Tibial nerve (tissue), 4 donors: ENCODE results near the gene MROH7. TPM values are rescaled to one million over a fixed set of nuclear protein-coding genes. Genes with fewer than 3 reads are reported as not detected.
"Not testable (repeated sequence)": the region's sequence is repeated elsewhere in the genome, so short reads cannot be mapped to it uniquely, and the experiment has no call there.

Experiments
- DNase-seq, 2 donors: peaks; one replicate each; pipeline ENCODE4 v3.0.0-alpha.2; 2019; ENCODE audit warnings: low spot score in 2 of 2
- H3K27ac ChIP-seq, 4 donors: fragments of 200-600 bp; sonication (generic) in 3 of 4; one replicate each; pipeline ENCODE4 v1.5.1; 2017 to 2019; ENCODE audit warnings: mild to moderate bottlenecking in 1 of 4
- H3K27me3 ChIP-seq, 2 donors: fragments of 200-600 bp; sonication (generic) in 1 of 2; one replicate each; pipeline versions ENCODE4 v1.5.1 to v1.6.0; 2017 to 2019
- H3K36me3 ChIP-seq, 3 donors: fragments of 200-600 bp; sonication (generic); one replicate each; pipeline ENCODE4 v1.5.1; 2018 to 2019
- H3K4me1 ChIP-seq, 4 donors: fragments of 200-600 bp; sonication (generic) in 3 of 4; one replicate each; pipeline ENCODE4 v1.5.1; 2017 to 2019
- H3K4me3 ChIP-seq, 4 donors: fragments of 200-600 bp; sonication (generic) in 3 of 4; one replicate each; pipeline ENCODE4 v1.5.1; 2017 to 2019; ENCODE audit warnings: mild to moderate bottlenecking in 1 of 4, moderate library complexity in 1 of 4
- H3K9me3 ChIP-seq, 4 donors: fragments of 200-600 bp; sonication (generic) in 3 of 4; one replicate each; pipeline ENCODE4 v1.5.1; 2017 to 2019
- CTCF ChIP-seq, 5 experiments: fragments of 200-600 bp in 3 of 5; fragments of 450-650 bp in 2 of 5; sonication (generic) in 3 of 5; IDR thresholded peaks; one replicate each; pipeline ENCODE4 v1.5.1; 2016 to 2019; ENCODE audit warnings: antibody characterized with exemption in 5 of 5, mild to moderate bottlenecking in 3 of 5, moderate library complexity in 2 of 5
- EP300 ChIP-seq, 2 donors: sonication (generic); formaldehyde crosslinking; IDR thresholded peaks; one replicate each; pipeline ENCODE4 v1.6.1; 2017; ENCODE audit warnings: antibody characterized with exemption in 2 of 2, mild to moderate bottlenecking in 1 of 2
- POLR2A ChIP-seq, 2 donors: fragments of 450-650 bp; IDR thresholded peaks; one replicate each; pipeline ENCODE4 v1.6.1; 2017; ENCODE audit warnings: antibody characterized with exemption in 2 of 2, mild to moderate bottlenecking in 2 of 2, moderate library complexity in 2 of 2
- WGBS, 2 donors: methylation state at CpG; one replicate each; pipeline ENCODE4 v1.1.5; 2018; 5-methylcytosine and 5-hydroxymethylcytosine counted together
- total RNA-seq, 4 donors: library from RNA; depleted of rRNA; stranded (reverse); fragments of >200 nt; gene quantifications; one replicate each; pipeline ENCODE4 v1.1.0, GENCODE V29; 2016

Gene MROH7
- total RNA-seq, 4 donors from 2014 or later = 4.4 to 7.2 (median 5.8) TPM

DNA sequence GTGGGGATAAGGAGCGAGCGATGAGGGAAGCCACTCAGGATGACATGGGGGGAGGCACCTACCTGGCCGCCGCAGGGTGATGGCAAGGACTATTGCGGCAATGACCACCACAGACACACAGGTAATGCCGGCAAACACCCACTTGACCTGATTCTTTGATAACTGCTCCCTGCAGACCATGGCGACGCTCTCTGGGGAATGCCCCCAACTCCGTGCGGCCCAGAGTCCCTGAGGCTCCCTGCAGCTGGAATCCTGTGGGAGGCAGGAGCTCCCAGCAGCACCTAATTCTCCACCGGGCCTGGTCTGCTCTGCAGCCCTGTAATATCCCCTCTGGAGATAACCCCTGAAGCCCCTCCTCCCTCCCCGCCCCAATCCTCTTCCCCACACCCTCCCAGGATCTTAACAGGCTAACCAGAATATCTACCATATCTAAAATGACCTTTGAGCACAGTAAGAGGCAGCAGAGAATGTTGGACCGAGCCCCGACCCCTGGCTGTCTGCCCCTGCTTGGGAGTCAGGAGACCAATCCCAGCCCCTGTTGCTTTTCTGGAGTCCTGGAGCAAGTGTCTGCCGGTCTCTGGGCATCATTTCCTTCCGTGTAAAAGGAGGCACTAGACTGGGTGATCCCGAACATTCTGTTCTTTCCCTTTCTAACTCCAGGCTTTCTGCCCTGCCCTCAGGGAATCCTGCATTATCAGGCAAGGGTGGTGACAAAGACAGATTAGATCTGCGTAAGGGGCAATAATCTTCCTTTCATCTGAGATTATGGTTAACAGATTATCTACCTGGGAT lies 18.2 kb upstream of the MROH7 start, which contains the start of gene FAM151A:
Gene FAM151A (minus strand): TSS at position 310 of the 792 bp plus-strand sequence. CDS start 130 bp downstream, at position 180.
- TF ChIP-seq CTCF (IDR thresholded peaks at IDR 0.05) = no peak
- no peak for TF ChIP-seq EP300 (IDR thresholded peaks at IDR 0.05)
- TF ChIP-seq POLR2A (IDR thresholded peaks at IDR 0.05) = no peak
- 70% methylated on average over 17 to 18 of the region's 18 CpGs for WGBS, 2 donors
- Histone ChIP-seq H3K36me3 (no peaks in the 10 kb centered on the region), H3K27me3 (no peaks in the 10 kb centered on the region), H3K9me3 (no peaks in the 10 kb centered on the region), H3K4me3 (no peak within 1 kb of the TSS), H3K4me1 (no peaks in the 10 kb centered on the region), H3K27ac (no peak within 1 kb of the TSS)
- no peak for DNase-seq

GRCh38 chr1:54624466-54625464 lies 16.8 kb upstream of the MROH7 start:
- Histone ChIP-seq H3K27me3 (no peaks in the 10 kb centered on the region), H3K9me3 (no peaks in the 10 kb centered on the region), H3K36me3 (no peaks in the 10 kb centered on the region), H3K27ac (no peak overlapping the region), H3K4me3 (no peak overlapping the region), H3K4me1 (no peaks in the 10 kb centered on the region)
- no peak for DNase-seq
- TF ChIP-seq POLR2A (IDR thresholded peaks at IDR 0.05) (no peak), CTCF (IDR thresholded peaks at IDR 0.05) (no peak), EP300 (IDR thresholded peaks at IDR 0.05) (no peak)
- 44 to 72% methylated on average over 8 of the region's 8 CpGs for WGBS, 2 donors

DNA sequence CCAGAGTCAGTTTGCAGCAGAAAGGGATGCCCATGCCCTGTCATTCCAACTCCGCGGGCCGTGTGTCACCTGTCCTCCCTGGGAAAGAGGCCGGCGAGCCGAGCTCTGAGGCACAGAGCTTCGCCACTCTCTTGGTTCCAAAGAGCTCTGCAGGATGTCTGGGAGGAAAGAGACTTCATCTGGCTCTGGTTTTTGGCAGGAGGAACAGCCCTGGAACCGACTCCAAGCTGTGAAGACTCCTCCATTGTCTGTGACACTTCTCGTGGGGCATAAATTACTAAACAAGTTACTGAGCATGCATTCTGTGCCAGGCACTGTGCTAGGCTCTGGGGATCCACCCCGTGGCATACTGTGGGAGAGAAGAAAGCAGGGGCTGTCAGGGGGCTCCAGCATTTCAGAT lies 14.4 kb upstream of the MROH7 start:
- WGBS, 2 donors = 72% methylated on average over 8 of the region's 10 CpGs; no CpG with 5 or more reads in 1 of the 2 donors
- H3K9me3 ChIP-seq = no peaks in the 10 kb centered on the region
- no peaks in the 10 kb centered on the region for H3K36me3 ChIP-seq

DNA sequence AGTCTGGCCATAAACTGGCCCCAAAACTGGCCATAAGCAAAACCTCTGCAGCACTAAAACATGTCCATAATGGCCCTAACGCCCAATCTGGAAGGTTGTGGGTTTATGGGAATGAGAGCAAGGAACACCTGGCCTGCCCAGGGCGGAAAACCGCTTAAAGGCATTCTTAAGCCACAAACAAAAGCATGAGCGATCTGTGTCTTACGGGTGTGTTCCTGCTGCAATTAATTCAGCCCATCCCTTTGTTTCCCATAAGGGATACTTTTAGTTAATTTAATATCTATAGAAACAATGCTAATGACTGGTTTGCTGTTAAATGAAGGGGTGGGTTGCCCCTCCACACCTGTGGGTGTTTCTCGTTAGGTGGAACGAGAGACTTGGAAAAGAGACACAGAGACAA lies 5.8 kb upstream of the MROH7 start:
- H3K36me3 ChIP-seq = peaks cover 0 to 17% (median 0%) of the 10 kb centered on the region in 3 donors
- DNase-seq, H3K4me3 ChIP-seq, H3K9me3 ChIP-seq, H3K27ac ChIP-seq, H3K27me3 ChIP-seq, H3K4me1 ChIP-seq: not testable (repeated sequence)
- 82 to 94% methylated on average over 7 of the region's 7 CpGs for WGBS, 2 donors

More for the DNA sequence above, 14.4 kb upstream of the MROH7 start:
- Histone ChIP-seq H3K27me3 (no peaks in the 10 kb centered on the region), H3K4me3 (no peak overlapping the region), H3K27ac (no peak overlapping the region), H3K4me1 (no peaks in the 10 kb centered on the region)
- no peak for TF ChIP-seq POLR2A (IDR thresholded peaks at IDR 0.05)
- no peak for TF ChIP-seq CTCF (IDR thresholded peaks at IDR 0.05)
- no peak for TF ChIP-seq EP300 (IDR thresholded peaks at IDR 0.05)
- no peak for DNase-seq

GRCh38 chr1:54636461-54637446 lies 4.8 kb upstream of the MROH7 start:
- H3K27ac ChIP-seq, H3K9me3 ChIP-seq, H3K27me3 ChIP-seq, H3K4me1 ChIP-seq, DNase-seq, H3K4me3 ChIP-seq: not testable (repeated sequence)
- WGBS, 2 donors = 52 to 53% methylated on average over 14 of the region's 14 CpGs
- peaks cover 0 to 17% (median 0%) of the 10 kb centered on the region in 3 donors for H3K36me3 ChIP-seq
